Gastroesophageal sphincter (tissue), 3 donors: Measurements from ENCODE around the gene PNPLA7.

Source experiments
- CTCF ChIP-seq, 4 experiments: fragments of 200-600 bp in 2 of 4; fragments of 450-650 bp in 2 of 4; sonication (generic) in 1 of 4; IDR thresholded peaks; one replicate each; pipeline ENCODE4 v1.5.1; 2017 to 2019; ENCODE audit warnings: antibody characterized with exemption in 4 of 4, mild to moderate bottlenecking in 2 of 4, moderate library complexity in 2 of 4
- POLR2A ChIP-seq, 2 donors: fragments of 450-650 bp; IDR thresholded peaks; one replicate each; pipeline ENCODE4 v1.6.1; 2017; ENCODE audit warnings: antibody characterized with exemption in 2 of 2, mild to moderate bottlenecking in 2 of 2, moderate library complexity in 1 of 2

GRCh38 chr9:137502008-137502911 lies 47.9 kb downstream of the PNPLA7 start:
- TF ChIP-seq CTCF (IDR thresholded peaks at IDR 0.05), result no peak
- TF ChIP-seq POLR2A (IDR thresholded peaks at IDR 0.05), result no peak
